Neural progenitor cell (in vitro differentiated cells): ENCODE results near the gene PSKH1.

Source experiments
- EZH2 ChIP-seq: fragments of 200-600 bp; sonication (generic); IDR thresholded peaks from 2 replicates; pipeline ENCODE4 v1.6.1; 2017; ENCODE audit warnings: antibody characterized with exemption, mild to moderate bottlenecking, moderate library complexity
- EZH2phosphoT487 ChIP-seq: fragments of 200-600 bp; sonication (generic); IDR thresholded peaks from 2 replicates; pipeline ENCODE4 v1.6.1; 2017; ENCODE audit warnings: antibody characterized with exemption
- TF ChIP-seq, protein P1 (sequence below): fragments of 200-600 bp; sonication (generic); IDR thresholded peaks from 2 replicates; pipeline ENCODE4 v1.5.1; 2017; ENCODE audit warnings: antibody characterized with exemption, mild to moderate bottlenecking

- TF ChIP-seq, protein P1, sequence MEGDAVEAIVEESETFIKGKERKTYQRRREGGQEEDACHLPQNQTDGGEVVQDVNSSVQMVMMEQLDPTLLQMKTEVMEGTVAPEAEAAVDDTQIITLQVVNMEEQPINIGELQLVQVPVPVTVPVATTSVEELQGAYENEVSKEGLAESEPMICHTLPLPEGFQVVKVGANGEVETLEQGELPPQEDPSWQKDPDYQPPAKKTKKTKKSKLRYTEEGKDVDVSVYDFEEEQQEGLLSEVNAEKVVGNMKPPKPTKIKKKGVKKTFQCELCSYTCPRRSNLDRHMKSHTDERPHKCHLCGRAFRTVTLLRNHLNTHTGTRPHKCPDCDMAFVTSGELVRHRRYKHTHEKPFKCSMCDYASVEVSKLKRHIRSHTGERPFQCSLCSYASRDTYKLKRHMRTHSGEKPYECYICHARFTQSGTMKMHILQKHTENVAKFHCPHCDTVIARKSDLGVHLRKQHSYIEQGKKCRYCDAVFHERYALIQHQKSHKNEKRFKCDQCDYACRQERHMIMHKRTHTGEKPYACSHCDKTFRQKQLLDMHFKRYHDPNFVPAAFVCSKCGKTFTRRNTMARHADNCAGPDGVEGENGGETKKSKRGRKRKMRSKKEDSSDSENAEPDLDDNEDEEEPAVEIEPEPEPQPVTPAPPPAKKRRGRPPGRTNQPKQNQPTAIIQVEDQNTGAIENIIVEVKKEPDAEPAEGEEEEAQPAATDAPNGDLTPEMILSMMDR = no peak
- no peak for TF ChIP-seq EZH2
- TF ChIP-seq EZH2phosphoT487 = no peak
These were observed 31.2 kb upstream of the PSKH1 start for GRCh38 chr16:67861877-67862276.
